Mucosa of stomach (tissue), 1 donor: ENCODE measurements around the gene DMTF1.

ENCODE experiments used
- H3K27me3 ChIP-seq: one replicate; pipeline ENCODE4 v1.7.0; 2013; ENCODE audit warnings: mild to moderate bottlenecking, low read length; ENCODE audit not compliant: control insufficient read depth, insufficient read depth
- H3K36me3 ChIP-seq: one replicate; pipeline ENCODE4 v1.7.0; 2013; ENCODE audit warnings: low read length; ENCODE audit not compliant: control insufficient read depth, insufficient read depth
- H3K4me1 ChIP-seq: one replicate; pipeline ENCODE4 v1.7.0; 2013; ENCODE audit warnings: mild to moderate bottlenecking, low read length; ENCODE audit not compliant: control insufficient read depth, insufficient read depth
- H3K4me3 ChIP-seq: one replicate; pipeline ENCODE4 v1.7.0; 2013; ENCODE audit warnings: low read length
- H3K9ac ChIP-seq: one replicate; pipeline ENCODE4 v1.7.0; 2013; ENCODE audit warnings: mild to moderate bottlenecking, low read length, moderate library complexity
- H3K9me3 ChIP-seq: one replicate; pipeline ENCODE4 v1.7.0; 2013; ENCODE audit warnings: mild to moderate bottlenecking, low read length, moderate library complexity; ENCODE audit not compliant: control insufficient read depth
- donor health status: Pancreatic carcinoma.

The DMTF1 gene

GRCh38 chr7:87171282-87171934 lies 19.2 kb downstream of the DMTF1 start:
- H3K9me3 ChIP-seq: no peaks in the 10 kb centered on the region
- no peak overlapping the region for H3K4me3 ChIP-seq
- H3K4me1 ChIP-seq: no peaks in the 10 kb centered on the region
- no peaks in the 10 kb centered on the region for H3K27me3 ChIP-seq
- H3K36me3 ChIP-seq: no peaks in the 10 kb centered on the region
- H3K9ac ChIP-seq: no peak overlapping the region

- no peak overlapping the region for H3K4me3 ChIP-seq
- H3K9ac ChIP-seq: no peak overlapping the region
- H3K9me3 ChIP-seq: no peaks in the 10 kb centered on the region
- no peaks in the 10 kb centered on the region for H3K4me1 ChIP-seq
- H3K36me3 ChIP-seq: no peaks in the 10 kb centered on the region
- no peaks in the 10 kb centered on the region for H3K27me3 ChIP-seq
Measured at GRCh38 chr7:87173471-87173870, 21.2 kb downstream of the DMTF1 start.

- no peaks in the 10 kb centered on the region for H3K27me3 ChIP-seq
- H3K9ac ChIP-seq: no peak overlapping the region
- H3K36me3 ChIP-seq: peaks cover 11% of the 10 kb centered on the region
- H3K4me1 ChIP-seq: no peaks in the 10 kb centered on the region
- H3K4me3 ChIP-seq: no peak overlapping the region
- no peaks in the 10 kb centered on the region for H3K9me3 ChIP-seq
Measured at GRCh38 chr7:87178320-87178719, 26.1 kb downstream of the DMTF1 start.

- H3K27me3 ChIP-seq: no peaks in the 10 kb centered on the region
- peaks cover 14% of the 10 kb centered on the region for H3K36me3 ChIP-seq
- no peaks in the 10 kb centered on the region for H3K4me1 ChIP-seq
- H3K4me3 ChIP-seq: no peak overlapping the region
- H3K9me3 ChIP-seq: no peaks in the 10 kb centered on the region
- no peak overlapping the region for H3K9ac ChIP-seq
Measured at GRCh38 chr7:87179180-87179579, 26.9 kb downstream of the DMTF1 start.

- no peaks in the 10 kb centered on the region for H3K4me1 ChIP-seq
- no peak overlapping the region for H3K9ac ChIP-seq
- no peaks in the 10 kb centered on the region for H3K27me3 ChIP-seq
- H3K36me3 ChIP-seq: peaks cover 19% of the 10 kb centered on the region
- no peaks in the 10 kb centered on the region for H3K9me3 ChIP-seq
- no peak overlapping the region for H3K4me3 ChIP-seq
Measured at GRCh38 chr7:87187120-87187519, 34.9 kb downstream of the DMTF1 start.

- no peaks in the 10 kb centered on the region for H3K9me3 ChIP-seq
- no peak overlapping the region for H3K9ac ChIP-seq
- peaks cover 12% of the 10 kb centered on the region for H3K36me3 ChIP-seq
- H3K4me1 ChIP-seq: no peaks in the 10 kb centered on the region
- H3K27me3 ChIP-seq: no peaks in the 10 kb centered on the region
- H3K4me3 ChIP-seq: no peak overlapping the region
Measured at GRCh38 chr7:87188930-87189329, 36.7 kb downstream of the DMTF1 start.

GRCh38 chr7:87190783-87191182 lies 38.5 kb downstream of the DMTF1 start:
- H3K36me3 ChIP-seq: no peaks in the 10 kb centered on the region

GRCh38 chr7:87192784-87193487 lies 40.7 kb downstream of the DMTF1 start:
- H3K9me3 ChIP-seq: no peaks in the 10 kb centered on the region
- no peak overlapping the region for H3K9ac ChIP-seq
- H3K4me3 ChIP-seq: no peak overlapping the region
- H3K4me1 ChIP-seq: no peaks in the 10 kb centered on the region
- H3K36me3 ChIP-seq: no peaks in the 10 kb centered on the region
- no peaks in the 10 kb centered on the region for H3K27me3 ChIP-seq

More at GRCh38 chr7:87190783-87191182, 38.5 kb downstream of the DMTF1 start:
- Histone ChIP-seq H3K9me3 (no peaks in the 10 kb centered on the region), H3K27me3 (no peaks in the 10 kb centered on the region), H3K9ac (no peak overlapping the region), H3K4me1 (no peaks in the 10 kb centered on the region), H3K4me3 (no peak overlapping the region)

- Histone ChIP-seq H3K4me3 (no peak overlapping the region), H3K27me3 (no peaks in the 10 kb centered on the region), H3K9ac (no peak overlapping the region), H3K4me1 (no peaks in the 10 kb centered on the region), H3K9me3 (no peaks in the 10 kb centered on the region), H3K36me3 (no peaks in the 10 kb centered on the region)
Measured at GRCh38 chr7:87193912-87194311, 41.7 kb downstream of the DMTF1 start.

GRCh38 chr7:87199241-87199640 lies 47.0 kb downstream of the DMTF1 start:
- Histone ChIP-seq H3K27me3 (no peaks in the 10 kb centered on the region), H3K4me1 (no peaks in the 10 kb centered on the region), H3K9me3 (no peaks in the 10 kb centered on the region), H3K4me3 (no peak overlapping the region), H3K36me3 (no peaks in the 10 kb centered on the region), H3K9ac (no peak overlapping the region)

- peaks cover 3% of the 10 kb centered on the region for H3K9me3 ChIP-seq
- H3K36me3 ChIP-seq: no peaks in the 10 kb centered on the region
- H3K4me1 ChIP-seq: no peaks in the 10 kb centered on the region
- no peak overlapping the region for H3K9ac ChIP-seq
- no peak overlapping the region for H3K4me3 ChIP-seq
- no peaks in the 10 kb centered on the region for H3K27me3 ChIP-seq
Measured at GRCh38 chr7:87199700-87200450, 47.6 kb downstream of the DMTF1 start.

- Histone ChIP-seq H3K9me3 (peaks cover 5% of the 10 kb centered on the region), H3K36me3 (no peaks in the 10 kb centered on the region), H3K27me3 (no peaks in the 10 kb centered on the region), H3K4me1 (no peaks in the 10 kb centered on the region), H3K9ac (no peak overlapping the region), H3K4me3 (no peak overlapping the region)
Measured at GRCh38 chr7:87202208-87202607, 50.0 kb downstream of the DMTF1 start.
